GM12878 (cell line): ENCODE results near the gene GUCY1A2.

ENCODE experiments used
- CHD2 ChIP-seq: IDR thresholded peaks from 2 replicates; pipeline ENCODE4 v1.6.1; 2011; ENCODE audit warnings: low read depth, low read length, improper control_type of control experiment, borderline replicate concordance
- TF ChIP-seq, protein P1 (sequence below), 3 experiments: IDR thresholded peaks in 2 of 3; conservative IDR thresholded peaks in 1 of 3; 2 replicates each; pipeline ENCODE4 v1.5.1; 2011; ENCODE audit warnings: low read depth in 3 of 3, low read length in 3 of 3, mild to moderate bottlenecking in 3 of 3, control low read depth in 2 of 3, moderate library complexity in 2 of 3, inconsistent platforms in 1 of 3, mixed read lengths in 1 of 3; ENCODE audit not compliant: control insufficient read depth in 2 of 3, insufficient read depth in 1 of 3; ENCODE audit errors: extremely low read depth in 1 of 3

DNA sequence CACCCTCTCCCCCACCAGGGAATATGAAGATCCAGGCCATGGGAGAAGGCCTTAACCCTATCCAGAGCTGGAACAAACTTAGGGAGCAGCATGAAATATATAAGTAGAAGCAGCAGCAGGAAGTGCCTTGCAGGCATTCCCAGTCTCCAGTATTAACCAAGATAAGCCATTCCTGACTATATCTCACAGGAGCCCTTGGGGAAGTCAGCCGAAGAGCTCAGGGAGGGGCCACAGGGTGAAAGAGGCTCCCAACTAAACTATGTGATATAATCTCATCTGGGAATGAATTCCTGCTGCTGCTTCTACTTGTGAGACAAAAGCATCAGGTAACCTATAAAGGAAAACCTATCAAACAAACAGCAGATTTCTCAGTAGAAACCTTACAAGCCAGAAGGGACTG is 36.1 kb upstream of the GUCY1A2 start:
- TF ChIP-seq, protein P1, sequence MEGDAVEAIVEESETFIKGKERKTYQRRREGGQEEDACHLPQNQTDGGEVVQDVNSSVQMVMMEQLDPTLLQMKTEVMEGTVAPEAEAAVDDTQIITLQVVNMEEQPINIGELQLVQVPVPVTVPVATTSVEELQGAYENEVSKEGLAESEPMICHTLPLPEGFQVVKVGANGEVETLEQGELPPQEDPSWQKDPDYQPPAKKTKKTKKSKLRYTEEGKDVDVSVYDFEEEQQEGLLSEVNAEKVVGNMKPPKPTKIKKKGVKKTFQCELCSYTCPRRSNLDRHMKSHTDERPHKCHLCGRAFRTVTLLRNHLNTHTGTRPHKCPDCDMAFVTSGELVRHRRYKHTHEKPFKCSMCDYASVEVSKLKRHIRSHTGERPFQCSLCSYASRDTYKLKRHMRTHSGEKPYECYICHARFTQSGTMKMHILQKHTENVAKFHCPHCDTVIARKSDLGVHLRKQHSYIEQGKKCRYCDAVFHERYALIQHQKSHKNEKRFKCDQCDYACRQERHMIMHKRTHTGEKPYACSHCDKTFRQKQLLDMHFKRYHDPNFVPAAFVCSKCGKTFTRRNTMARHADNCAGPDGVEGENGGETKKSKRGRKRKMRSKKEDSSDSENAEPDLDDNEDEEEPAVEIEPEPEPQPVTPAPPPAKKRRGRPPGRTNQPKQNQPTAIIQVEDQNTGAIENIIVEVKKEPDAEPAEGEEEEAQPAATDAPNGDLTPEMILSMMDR (IDR thresholded peaks at IDR 0.05 in 2 of 3, conservative IDR thresholded peaks at IDR 0.05 in 1 of 3; ENCODE audit: control insufficient read depth in 2 of 3, extremely low read depth in 1 of 3, insufficient read depth in 1 of 3, low read depth in 3 of 3, low read length in 3 of 3), result no peak
- no peak for TF ChIP-seq CHD2
